ENCODE results near the gene WDFY3. TPM values are rescaled to one million over a fixed set of nuclear protein-coding genes. Genes with fewer than 3 reads are reported as not detected.

The WDFY3 gene
- total and polyA plus RNA-seq, 2 experiments from 2014 or later, result 3.1 to 45.6 TPM

DNA sequence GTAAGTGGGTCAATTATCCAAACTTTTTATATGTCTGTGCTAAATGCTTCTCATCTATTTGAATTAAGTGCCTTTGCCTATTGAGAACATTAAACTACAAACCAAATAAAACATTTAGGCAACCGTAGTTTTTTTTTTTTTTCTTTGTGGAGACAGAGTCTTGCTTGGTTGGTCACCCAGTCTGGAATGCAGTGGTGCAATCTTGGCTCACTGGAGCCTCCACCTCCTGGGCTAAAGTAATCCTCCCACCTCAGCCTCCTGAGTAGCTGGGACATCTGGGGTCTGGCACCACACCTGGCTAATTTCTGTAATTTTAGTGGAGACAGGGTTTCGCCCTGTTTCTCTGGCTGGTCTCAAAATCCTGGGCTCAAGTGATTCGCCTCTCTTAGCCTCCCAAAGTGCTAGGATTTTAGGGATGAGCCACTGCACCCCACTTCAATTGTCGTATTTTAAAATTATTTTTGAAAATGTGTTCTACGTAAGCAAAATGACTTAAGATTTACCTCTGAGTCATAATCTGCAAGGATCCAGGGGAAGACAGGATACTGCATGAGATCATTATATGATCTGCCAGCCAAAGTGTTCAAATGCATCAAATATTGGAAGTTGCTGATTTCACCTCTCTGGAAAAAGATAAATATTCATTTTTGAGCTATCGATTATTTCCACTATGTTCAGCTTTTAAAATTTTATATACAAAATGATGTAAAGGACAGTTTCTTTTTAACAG, 257.9 kb downstream of the WDFY3 start:
- H3F3A ChIP-seq (ENCODE audit: insufficient read depth), result no peaks in the 10 kb centered on the region
- H3K27me3 ChIP-seq (replicated peaks; ENCODE audit: insufficient read depth), result no peaks in the 10 kb centered on the region
- H3K36me3 ChIP-seq (ENCODE audit: low read depth), result peaks cover 68% of the 10 kb centered on the region
- no peaks in the 10 kb centered on the region for H3K9me2 ChIP-seq (ENCODE audit: insufficient read depth)
- no peak overlapping the region for H3K27ac ChIP-seq
- no peaks in the 10 kb centered on the region for H3K4me1 ChIP-seq (ENCODE audit: insufficient read depth)
- TF ChIP-seq EZH2phosphoT487 (IDR thresholded peaks at IDR 0.05; ENCODE audit: insufficient read depth, low read depth) (no peak), EZH2 (IDR thresholded peaks at IDR 0.05; ENCODE audit: insufficient read depth, poor library complexity, severe bottlenecking) (no peak)
- H3K9me3 ChIP-seq (ENCODE audit: low read depth), result no peaks in the 10 kb centered on the region
- no peaks in the 10 kb centered on the region for H3K79me2 ChIP-seq (ENCODE audit: insufficient read depth)
- H2AFZ ChIP-seq, result no peak overlapping the region
- peak; percentile 39 for DNase-seq
- H4K20me1 ChIP-seq (ENCODE audit: insufficient read depth), result no peaks in the 10 kb centered on the region
- 92 to 93% methylated on average over 6 of the region's 6 CpGs for WGBS, 2 experiments (ENCODE audit: low coverage in 1 of 2, low lambda C conversion rate in 2 of 2, missing lambda C conversion rate in 2 of 2)
- H3K4me3 ChIP-seq, result no peak overlapping the region
- in situ Hi-C loops (cut with MboI), result no loop called here
- no peak overlapping the region for H3K4me2 ChIP-seq (ENCODE audit: unreplicated experiment)
- no peak overlapping the region for H3K9ac ChIP-seq

DNA sequence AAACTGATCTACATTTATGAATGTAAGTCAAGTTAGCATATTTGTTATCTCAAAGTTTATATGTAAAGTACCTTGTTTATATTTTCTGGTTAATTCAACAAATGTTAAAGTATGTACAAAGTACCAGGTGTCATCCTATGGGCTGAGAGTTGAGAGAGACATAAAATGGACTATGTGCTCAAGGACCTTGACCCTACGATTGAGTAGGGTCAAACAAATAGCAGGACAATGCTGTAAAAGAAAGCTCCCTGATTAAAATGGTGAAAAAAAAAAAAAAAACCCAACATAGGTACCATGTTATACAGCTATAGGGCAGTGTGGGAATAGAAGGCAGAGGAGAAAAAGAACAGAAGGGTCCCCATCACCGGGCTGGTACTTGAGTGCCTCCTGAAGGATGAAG, 260.2 kb downstream of the WDFY3 start:
- no peak for TF ChIP-seq EZH2phosphoT487 (IDR thresholded peaks at IDR 0.05; ENCODE audit: insufficient read depth, low read depth)
- no peak for TF ChIP-seq EZH2 (IDR thresholded peaks at IDR 0.05; ENCODE audit: insufficient read depth, poor library complexity, severe bottlenecking)

DNA sequence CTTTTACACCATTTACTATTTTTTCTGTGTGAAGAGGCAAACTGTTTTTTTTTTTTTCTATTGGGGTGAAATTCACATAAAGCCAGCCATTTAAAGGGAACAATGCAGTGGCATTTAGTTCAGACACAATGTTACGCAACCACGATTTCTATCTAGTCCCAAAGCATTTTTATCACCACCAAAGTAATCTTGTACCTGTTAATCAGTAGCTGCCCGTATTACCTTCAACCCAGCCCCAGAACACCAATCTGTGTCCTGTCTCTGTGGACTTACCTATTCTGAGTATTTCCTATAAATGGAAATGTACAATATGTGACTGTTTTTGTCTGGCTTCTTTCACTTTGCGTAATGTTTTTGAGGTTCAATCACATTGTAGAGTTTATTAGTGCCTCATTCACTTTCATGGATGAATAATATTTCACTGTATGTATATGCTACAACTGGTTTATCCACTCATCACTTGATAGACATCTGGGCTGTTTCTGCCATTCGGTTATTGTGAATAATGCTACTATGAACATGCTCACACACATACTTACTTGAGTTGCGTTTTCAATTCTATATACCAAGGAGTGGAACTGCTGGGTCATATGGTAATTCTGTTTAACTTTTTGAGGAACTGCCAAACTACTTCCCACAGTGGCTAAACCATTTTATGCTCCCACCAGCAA, 267.4 kb downstream of the WDFY3 start:
- no peak overlapping the region for H3K9ac ChIP-seq
- H3K4me2 ChIP-seq (ENCODE audit: unreplicated experiment), result no peak overlapping the region
- no peaks in the 10 kb centered on the region for H3K9me2 ChIP-seq (ENCODE audit: insufficient read depth)
- H3F3A ChIP-seq (ENCODE audit: insufficient read depth), result peaks cover 15% of the 10 kb centered on the region; the same call in 1 of the 2 replicates
- H3K79me2 ChIP-seq (ENCODE audit: insufficient read depth), result no peaks in the 10 kb centered on the region
- no peak overlapping the region for H3K27ac ChIP-seq
- H4K20me1 ChIP-seq (ENCODE audit: insufficient read depth), result no peaks in the 10 kb centered on the region
- 97 to 98% methylated on average over 6 of the region's 6 CpGs for WGBS, 2 experiments (ENCODE audit: low coverage in 1 of 2, low lambda C conversion rate in 2 of 2, missing lambda C conversion rate in 2 of 2)
- peaks cover 69% of the 10 kb centered on the region for H3K36me3 ChIP-seq (ENCODE audit: low read depth)
- TF ChIP-seq EZH2 (IDR thresholded peaks at IDR 0.05; ENCODE audit: insufficient read depth, poor library complexity, severe bottlenecking) (no peak), EZH2phosphoT487 (IDR thresholded peaks at IDR 0.05; ENCODE audit: insufficient read depth, low read depth) (no peak)
- H2AFZ ChIP-seq, result no peak overlapping the region
- no peaks in the 10 kb centered on the region for H3K9me3 ChIP-seq (ENCODE audit: low read depth)
- DNase-seq, result no peak
- H3K4me3 ChIP-seq, result no peak overlapping the region
- in situ Hi-C loops (cut with MboI), result no loop called here
- peaks cover 12% of the 10 kb centered on the region for H3K4me1 ChIP-seq (ENCODE audit: insufficient read depth)
- H3K27me3 ChIP-seq (replicated peaks; ENCODE audit: insufficient read depth), result no peaks in the 10 kb centered on the region

More for the DNA sequence above, 260.2 kb downstream of the WDFY3 start:
- H3K9me2 ChIP-seq (ENCODE audit: insufficient read depth), result no peaks in the 10 kb centered on the region
- peaks cover 3% of the 10 kb centered on the region; the same call in 1 of the 2 replicates for H3F3A ChIP-seq (ENCODE audit: insufficient read depth)
- no peak overlapping the region for H2AFZ ChIP-seq
- in situ Hi-C loops (cut with MboI), result no loop called here
- 96 to 100% methylated on average over 2 of the region's 2 CpGs for WGBS, 2 experiments (ENCODE audit: low coverage in 1 of 2, low lambda C conversion rate in 2 of 2, missing lambda C conversion rate in 2 of 2)
- DNase-seq, result no peak
- no peaks in the 10 kb centered on the region for H3K9me3 ChIP-seq (ENCODE audit: low read depth)
- H3K36me3 ChIP-seq (ENCODE audit: low read depth), result peaks cover 75% of the 10 kb centered on the region
- no peak overlapping the region for H3K27ac ChIP-seq
- no peak overlapping the region for H3K9ac ChIP-seq
- H3K79me2 ChIP-seq (ENCODE audit: insufficient read depth), result no peaks in the 10 kb centered on the region
- no peaks in the 10 kb centered on the region for H3K4me1 ChIP-seq (ENCODE audit: insufficient read depth)
- H3K4me2 ChIP-seq (ENCODE audit: unreplicated experiment), result no peak overlapping the region
- no peak overlapping the region for H3K4me3 ChIP-seq
- no peaks in the 10 kb centered on the region for H4K20me1 ChIP-seq (ENCODE audit: insufficient read depth)
- H3K27me3 ChIP-seq (replicated peaks; ENCODE audit: insufficient read depth), result no peaks in the 10 kb centered on the region

DNA sequence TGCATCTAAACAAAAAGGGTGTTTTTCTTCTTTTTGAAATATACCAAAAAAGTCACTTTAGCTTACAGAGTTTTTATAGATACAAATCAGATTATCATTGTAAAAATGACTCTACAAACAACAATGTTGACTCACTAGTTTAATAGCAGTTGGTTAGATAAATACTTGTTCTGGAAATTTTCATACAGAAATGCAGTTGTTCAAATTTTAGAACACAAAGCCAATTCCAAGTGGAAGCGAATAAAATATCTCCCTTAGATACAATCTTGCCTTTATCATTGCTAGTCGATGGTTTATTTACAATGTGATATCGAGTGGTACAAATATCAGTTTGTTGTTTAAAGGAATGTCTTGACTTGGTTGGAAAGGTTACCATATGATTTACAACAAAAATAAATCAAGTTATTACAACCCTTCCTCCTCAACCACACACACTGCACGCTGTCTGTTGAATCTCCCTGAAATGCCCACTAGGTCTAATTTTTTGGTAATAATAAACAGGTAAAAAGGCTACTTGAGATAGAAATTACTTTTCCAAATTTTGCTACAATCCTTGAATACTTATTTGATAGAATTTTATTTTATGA, 268.8 kb downstream of the WDFY3 start:
- Histone ChIP-seq H4K20me1 (ENCODE audit: insufficient read depth) (no peaks in the 10 kb centered on the region), H3K79me2 (ENCODE audit: insufficient read depth) (no peaks in the 10 kb centered on the region), H2AFZ (no peak overlapping the region), H3K4me3 (no peak overlapping the region), H3K36me3 (ENCODE audit: low read depth) (peaks cover 64% of the 10 kb centered on the region), H3K9me2 (ENCODE audit: insufficient read depth) (no peaks in the 10 kb centered on the region), H3K9ac (no peak overlapping the region), H3K4me1 (ENCODE audit: insufficient read depth) (peaks cover 12% of the 10 kb centered on the region), H3K4me2 (ENCODE audit: unreplicated experiment) (peak overlapping the region; percentile 56), H3K27ac (no peak overlapping the region), H3K9me3 (ENCODE audit: low read depth) (no peaks in the 10 kb centered on the region), H3F3A (ENCODE audit: insufficient read depth) (peaks cover 16% of the 10 kb centered on the region; the same call in 1 of the 2 replicates), H3K27me3 (replicated peaks; ENCODE audit: insufficient read depth) (no peaks in the 10 kb centered on the region)
- DNase-seq, result peak; percentile 49
- 95 to 97% methylated on average over 4 of the region's 4 CpGs for WGBS, 2 experiments (ENCODE audit: low coverage in 1 of 2, low lambda C conversion rate in 2 of 2, missing lambda C conversion rate in 2 of 2)
- in situ Hi-C loops (cut with MboI), result no loop called here
- no peak for TF ChIP-seq EZH2 (IDR thresholded peaks at IDR 0.05; ENCODE audit: insufficient read depth, poor library complexity, severe bottlenecking)
- no peak for TF ChIP-seq EZH2phosphoT487 (IDR thresholded peaks at IDR 0.05; ENCODE audit: insufficient read depth, low read depth)

Data from GM23248 (cell line).